DND-41 (cell line): Measurements from ENCODE around the gene CLCN7.

ENCODE experiments used
- ATAC-seq: fragments of 200-7000 bp; cut with Tn5 transposase; 3 replicates; pipeline ENCODE4 v1.9.1; 2021; ENCODE audit warnings: low read depth; ENCODE audit not compliant: insufficient read depth
- DNase-seq: peaks from one replicate; pipeline ENCODE4 v3.0.0-alpha.2; 2020
- H2AFZ ChIP-seq: 2 replicates; pipeline ENCODE4 v1.6.0; 2012; ENCODE audit warnings: low read depth, low read length
- H3K27ac ChIP-seq: 2 replicates; pipeline ENCODE4 v1.5.1; 2012; ENCODE audit warnings: low read length, inconsistent platforms
- H3K27me3 ChIP-seq: fragments of 200-600 bp; sonication (generic); 2 replicates; pipeline ENCODE4 v1.6.0; 2012; ENCODE audit warnings: low read length, mild to moderate bottlenecking, inconsistent platforms; ENCODE audit not compliant: insufficient read depth, poor library complexity
- H3K36me3 ChIP-seq: 2 replicates; pipeline ENCODE4 v1.5.1; 2012; ENCODE audit warnings: low read length, inconsistent platforms; ENCODE audit not compliant: insufficient read depth
- H3K4me1 ChIP-seq: 2 replicates; pipeline ENCODE4 v1.5.1; 2012; ENCODE audit warnings: mild to moderate bottlenecking, low read length; ENCODE audit not compliant: insufficient read depth
- H3K4me2 ChIP-seq: 2 replicates; pipeline ENCODE4 v1.6.0; 2012; ENCODE audit warnings: mild to moderate bottlenecking, moderate library complexity, low read length, inconsistent platforms; ENCODE audit not compliant: insufficient read depth
- H3K4me3 ChIP-seq, 2 experiments: fragments of 200-600 bp in 1 of 2; shearing (Covaris generic) in 1 of 2; 2 replicates each; pipeline ENCODE4 v1.5.1; 2012 to 2016; ENCODE audit warnings: inconsistent platforms in 2 of 2, low read length in 2 of 2, mild to moderate bottlenecking in 2 of 2, low read depth in 1 of 2, moderate library complexity in 1 of 2
- H3K79me2 ChIP-seq: 2 replicates; pipeline ENCODE4 v1.6.0; 2012; ENCODE audit warnings: low read length, inconsistent platforms; ENCODE audit not compliant: insufficient read depth
- H3K9ac ChIP-seq: 2 replicates; pipeline ENCODE4 v1.6.0; 2012; ENCODE audit warnings: low read depth, mild to moderate bottlenecking, inconsistent platforms, low read length, moderate library complexity
- H3K9me3 ChIP-seq: 2 replicates; pipeline ENCODE4 v1.5.1; 2012; ENCODE audit warnings: low read length, moderate library complexity, mild to moderate bottlenecking, inconsistent platforms; ENCODE audit not compliant: insufficient read depth, severe bottlenecking
- H4K20me1 ChIP-seq: 2 replicates; pipeline ENCODE4 v1.6.0; 2012; ENCODE audit warnings: low read length; ENCODE audit not compliant: insufficient read depth
- CTCF ChIP-seq: IDR thresholded peaks from 2 replicates; pipeline ENCODE4 v1.5.1; 2012; ENCODE audit warnings: borderline replicate concordance, low read length, moderate library complexity, mild to moderate bottlenecking; ENCODE audit not compliant: poor library complexity, severe bottlenecking; ENCODE audit errors: extremely low read depth
- EZH2 ChIP-seq: IDR thresholded peaks from 3 replicates; pipeline ENCODE4 v1.6.1; 2012; ENCODE audit warnings: borderline replicate concordance, low read depth, mild to moderate bottlenecking, moderate library complexity, low read length, inconsistent platforms; ENCODE audit not compliant: severe bottlenecking

Gene CLCN7

GRCh38 chr16:1432388-1433262 is 42.2 kb downstream of the CLCN7 start:
- Histone ChIP-seq H3K9ac (no peak overlapping the region), H3K4me1 (no peaks in the 10 kb centered on the region), H3K9me3 (no peaks in the 10 kb centered on the region), H2AFZ (no peak overlapping the region), H3K27ac (no peak overlapping the region), H3K27me3 (no peaks in the 10 kb centered on the region), H3K4me2 (no peak overlapping the region), H3K79me2 (no peaks in the 10 kb centered on the region), H3K4me3 (no peak overlapping the region), H3K36me3 (no peaks in the 10 kb centered on the region), H4K20me1 (no peaks in the 10 kb centered on the region)
- ATAC-seq (no peak), DNase-seq (no peak)
- TF ChIP-seq EZH2: no peak
- TF ChIP-seq CTCF: no peak

GRCh38 chr16:1431497-1432270 is 43.1 kb downstream of the CLCN7 start:
- H3K79me2 ChIP-seq: no peaks in the 10 kb centered on the region
- no peak for TF ChIP-seq CTCF
- ATAC-seq (no peak), DNase-seq (no peak)
- no peak overlapping the region for H2AFZ ChIP-seq
- no peaks in the 10 kb centered on the region for H3K4me1 ChIP-seq
- no peaks in the 10 kb centered on the region for H3K36me3 ChIP-seq
- H3K4me3 ChIP-seq: no peak overlapping the region
- H4K20me1 ChIP-seq: no peaks in the 10 kb centered on the region
- no peak overlapping the region for H3K27ac ChIP-seq
- H3K4me2 ChIP-seq: no peak overlapping the region
- no peak overlapping the region for H3K9ac ChIP-seq
- no peaks in the 10 kb centered on the region for H3K9me3 ChIP-seq
- H3K27me3 ChIP-seq: no peaks in the 10 kb centered on the region

- Histone ChIP-seq H3K4me3 (no peak within 1 kb of the TSS), H3K9ac (no peak within 1 kb of the TSS), H3K9me3 (no peaks in the 10 kb centered on the region), H4K20me1 (no peaks in the 10 kb centered on the region), H3K36me3 (no peaks in the 10 kb centered on the region), H3K79me2 (no peaks in the 10 kb centered on the region), H3K4me2 (no peak within 1 kb of the TSS), H3K4me1 (no peaks in the 10 kb centered on the region), H3K27ac (no peak within 1 kb of the TSS), H2AFZ (no peak within 1 kb of the TSS), H3K27me3 (no peaks in the 10 kb centered on the region)
- ATAC-seq (no peak), DNase-seq (no peak)
- TF ChIP-seq CTCF (no peak), EZH2 (no peak)
Observed at GRCh38 chr16:1430759-1431496, 43.9 kb downstream of the CLCN7 start, which contains the start of gene PERCC1. PERCC1 (plus strand) TSS chr16:1431078; CDS start chr16:1432594, 1,516 bp downstream.
